Measurements from ENCODE around the gene ZMYND11.

The ZMYND11 gene

GRCh38 chr10:104416-104815 lies 30.8 kb upstream of the ZMYND11 start:
- Histone ChIP-seq H3K9me2 (replicated peaks; ENCODE audit: insufficient read depth, low read length) (no peaks in the 10 kb centered on the region), H3K4me2 (ENCODE audit: low read depth, low read length) (no peak overlapping the region), H3K27ac (ENCODE audit: low read length) (no peak overlapping the region), H3K9ac (ENCODE audit: low read length) (no peak overlapping the region), H2AFZ (ENCODE audit: low read length) (no peak overlapping the region), H3K36me3 (replicated peaks; ENCODE audit: insufficient read depth, low read length) (no peaks in the 10 kb centered on the region), H3F3A (ENCODE audit: insufficient read depth, low read length) (no peaks in the 10 kb centered on the region), H4K20me1 (ENCODE audit: insufficient read depth, low read length) (no peaks in the 10 kb centered on the region), H3K4me3 (ENCODE audit: low read length) (no peak overlapping the region), H3K27me3 (replicated peaks; ENCODE audit: insufficient read depth, low read length) (no peaks in the 10 kb centered on the region), H3K79me2 (ENCODE audit: low read length) (no peaks in the 10 kb centered on the region), H3K9me3 (replicated peaks; ENCODE audit: insufficient read depth, low read length) (no peaks in the 10 kb centered on the region), H3K4me1 (ENCODE audit: low read length) (0 out of 2 replicates have a peak, but pooled peaks cover 4% of the 10 kb centered on the region)
- no peak for DNase-seq
- TF ChIP-seq EZH2phosphoT487 (IDR thresholded peaks at IDR 0.05; ENCODE audit: low read length) = no peak
- no peak for TF ChIP-seq EZH2 (optimal IDR thresholded peaks at IDR 0.05; ENCODE audit: low read depth, low read length)
- TF ChIP-seq CTCF (IDR thresholded peaks at IDR 0.05; ENCODE audit: low read length) = no peak

- H3K9me2 ChIP-seq (replicated peaks; ENCODE audit: insufficient read depth, low read length) = no peaks in the 10 kb centered on the region
- H3K9ac ChIP-seq (ENCODE audit: low read length) = no peak overlapping the region
- no peaks in the 10 kb centered on the region for H3F3A ChIP-seq (ENCODE audit: insufficient read depth, low read length)
- H4K20me1 ChIP-seq (ENCODE audit: insufficient read depth, low read length) = no peaks in the 10 kb centered on the region
- no peaks in the 10 kb centered on the region for H3K9me3 ChIP-seq (replicated peaks; ENCODE audit: insufficient read depth, low read length)
- no peaks in the 10 kb centered on the region for H3K27me3 ChIP-seq (replicated peaks; ENCODE audit: insufficient read depth, low read length)
- H3K36me3 ChIP-seq (replicated peaks; ENCODE audit: insufficient read depth, low read length) = no peaks in the 10 kb centered on the region
- H3K4me3 ChIP-seq (ENCODE audit: low read length) = no peak overlapping the region
- TF ChIP-seq CTCF (IDR thresholded peaks at IDR 0.05; ENCODE audit: low read length) (no peak), EZH2phosphoT487 (IDR thresholded peaks at IDR 0.05; ENCODE audit: low read length) (no peak)
- H3K4me1 ChIP-seq (ENCODE audit: low read length) = 0 out of 2 replicates have a peak, but pooled peaks cover 4% of the 10 kb centered on the region
- H2AFZ ChIP-seq (ENCODE audit: low read length) = no peak overlapping the region
- no peaks in the 10 kb centered on the region for H3K79me2 ChIP-seq (ENCODE audit: low read length)
- DNase-seq = peak; percentile 82
- no peak overlapping the region; the same call in 1 of the 2 replicates for H3K4me2 ChIP-seq (ENCODE audit: low read depth, low read length)
- no peak overlapping the region for H3K27ac ChIP-seq (ENCODE audit: low read length)
Measured at GRCh38 chr10:104862-105565, 30.2 kb upstream of the ZMYND11 start.

GRCh38 chr10:105806-106205 lies 29.4 kb upstream of the ZMYND11 start:
- no peak overlapping the region for H3K27ac ChIP-seq (ENCODE audit: low read length)
- no peak for DNase-seq
- TF ChIP-seq CTCF (IDR thresholded peaks at IDR 0.05; ENCODE audit: low read length) = no peak
- no peak for TF ChIP-seq EZH2 (optimal IDR thresholded peaks at IDR 0.05; ENCODE audit: low read depth, low read length)
- no peak for TF ChIP-seq EZH2phosphoT487 (IDR thresholded peaks at IDR 0.05; ENCODE audit: low read length)
- H3K9ac ChIP-seq (ENCODE audit: low read length) = no peak overlapping the region
- H3K9me2 ChIP-seq (replicated peaks; ENCODE audit: insufficient read depth, low read length) = no peaks in the 10 kb centered on the region
- no peaks in the 10 kb centered on the region for H3K36me3 ChIP-seq (replicated peaks; ENCODE audit: insufficient read depth, low read length)
- no peaks in the 10 kb centered on the region for H3K9me3 ChIP-seq (replicated peaks; ENCODE audit: insufficient read depth, low read length)
- no peaks in the 10 kb centered on the region for H3K79me2 ChIP-seq (ENCODE audit: low read length)
- H2AFZ ChIP-seq (ENCODE audit: low read length) = no peak overlapping the region
- H3K4me3 ChIP-seq (ENCODE audit: low read length) = no peak overlapping the region
- no peaks in the 10 kb centered on the region for H3K27me3 ChIP-seq (replicated peaks; ENCODE audit: insufficient read depth, low read length)
- 0 out of 2 replicates have a peak, but pooled peaks cover 4% of the 10 kb centered on the region for H3K4me1 ChIP-seq (ENCODE audit: low read length)
- no peaks in the 10 kb centered on the region for H3F3A ChIP-seq (ENCODE audit: insufficient read depth, low read length)
- H4K20me1 ChIP-seq (ENCODE audit: insufficient read depth, low read length) = no peaks in the 10 kb centered on the region
- H3K4me2 ChIP-seq (ENCODE audit: low read depth, low read length) = no peak overlapping the region
